ENCODE data around the gene RBBP8.
"Not testable (repeated sequence)": the region's sequence is repeated elsewhere in the genome, so short reads cannot be mapped to it uniquely, and the experiment has no call there.

The RBBP8 gene

DNA sequence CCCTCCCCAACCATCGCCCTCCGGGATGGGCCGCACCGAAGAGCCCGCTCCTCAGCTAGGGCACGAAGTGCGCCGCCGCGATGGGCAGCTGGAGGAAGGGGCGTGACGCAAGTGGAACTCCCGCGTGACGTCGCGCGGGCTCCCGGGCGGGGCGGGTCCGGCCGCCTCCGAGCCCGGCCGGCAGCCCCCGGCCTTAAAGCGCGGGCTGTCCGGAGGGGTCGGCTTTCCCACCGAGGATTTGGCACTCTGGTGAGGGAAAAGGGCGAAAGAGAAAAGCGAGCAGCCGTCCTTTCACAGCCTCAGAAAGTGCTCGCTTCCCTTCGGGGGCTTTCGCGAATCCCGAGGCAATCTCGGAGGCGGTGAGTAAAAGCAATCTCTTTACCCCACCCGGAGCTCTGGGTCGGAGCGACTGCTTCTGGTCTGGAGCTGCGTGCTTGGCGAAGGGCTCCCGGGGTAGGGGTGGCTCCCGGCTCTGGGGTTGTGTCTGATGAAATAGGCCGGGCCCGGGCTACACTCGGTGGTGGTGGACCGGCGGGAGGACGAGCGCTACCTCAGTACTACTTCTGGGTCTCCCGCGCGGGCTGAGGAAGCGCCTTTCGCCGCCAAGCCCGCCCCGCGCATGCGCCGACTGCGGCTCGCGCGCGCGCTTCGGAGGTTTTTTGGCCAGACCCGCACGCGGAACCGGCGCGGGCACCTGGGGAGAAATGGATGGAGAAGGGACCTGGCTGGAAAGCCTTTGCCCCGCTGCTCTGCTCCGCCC is at the start of gene RBBP8:
TSS of gene RBBP8 (plus strand) at position 123 of the 760 bp plus-strand sequence. CDS start 3,524 bp downstream, outside the sequence.
- peak; percentile 82 to 86 for DNase-seq

DNA sequence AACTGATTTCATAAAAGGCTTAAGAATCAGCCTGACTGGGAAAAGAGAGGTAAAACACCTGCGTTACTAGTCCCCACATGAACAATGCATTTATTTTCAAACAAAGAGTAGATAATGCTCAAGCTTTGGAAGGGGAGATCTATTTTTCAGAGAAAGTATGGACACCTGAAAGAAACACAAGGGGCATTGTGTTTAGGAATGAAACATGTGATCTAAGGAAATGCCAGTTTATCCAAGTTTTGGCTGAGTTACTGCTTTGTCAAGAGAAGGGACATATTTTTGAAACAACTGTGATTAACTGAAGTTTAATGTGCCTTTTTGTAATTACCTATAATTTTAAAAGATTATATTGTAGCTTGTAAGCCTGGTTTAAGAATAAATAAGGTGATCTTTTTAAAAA is 49.3 kb upstream of the RBBP8 start:
- DNase-seq = no peak

DNA sequence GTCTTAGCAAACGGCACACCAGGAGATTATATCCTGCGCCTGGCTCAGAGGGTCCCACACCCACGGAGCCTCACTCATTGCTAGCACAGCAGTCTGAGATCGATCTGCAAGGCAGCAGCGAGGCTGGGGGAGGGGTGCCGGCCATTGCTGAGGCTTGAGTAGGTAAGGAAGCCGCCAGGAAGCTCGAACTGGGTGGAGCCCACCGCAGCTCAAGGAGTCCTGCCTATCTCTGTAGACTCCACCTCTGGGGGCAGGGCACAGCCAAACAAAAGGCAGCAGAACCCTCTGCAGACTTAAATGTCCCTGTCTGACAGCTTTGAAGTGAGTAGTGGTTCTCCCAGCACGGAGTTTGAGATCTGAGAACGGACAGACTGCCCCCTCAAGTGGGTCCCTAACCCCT is 47.4 kb upstream of the RBBP8 start:
- not testable (repeated sequence) for DNase-seq

DNA sequence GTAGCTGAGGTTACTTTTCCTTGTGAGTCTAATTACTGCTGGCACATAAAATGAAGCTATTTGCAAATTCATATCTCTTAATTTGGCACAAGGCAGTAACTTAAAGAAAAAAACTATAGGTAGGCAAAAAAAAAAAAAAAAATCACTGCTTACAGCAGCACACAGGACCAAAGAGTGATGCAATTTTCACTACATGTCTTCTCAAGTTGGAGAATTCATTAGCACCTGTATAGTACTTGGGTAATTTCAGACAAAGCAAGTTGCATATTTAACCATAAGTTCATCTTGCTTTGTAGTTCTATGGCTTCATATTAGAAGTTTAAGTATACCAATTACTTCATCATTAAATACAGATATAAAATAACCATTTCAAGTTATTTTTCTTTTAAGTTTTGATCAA is 33.7 kb upstream of the RBBP8 start:
- DNase-seq = no peak

DNA sequence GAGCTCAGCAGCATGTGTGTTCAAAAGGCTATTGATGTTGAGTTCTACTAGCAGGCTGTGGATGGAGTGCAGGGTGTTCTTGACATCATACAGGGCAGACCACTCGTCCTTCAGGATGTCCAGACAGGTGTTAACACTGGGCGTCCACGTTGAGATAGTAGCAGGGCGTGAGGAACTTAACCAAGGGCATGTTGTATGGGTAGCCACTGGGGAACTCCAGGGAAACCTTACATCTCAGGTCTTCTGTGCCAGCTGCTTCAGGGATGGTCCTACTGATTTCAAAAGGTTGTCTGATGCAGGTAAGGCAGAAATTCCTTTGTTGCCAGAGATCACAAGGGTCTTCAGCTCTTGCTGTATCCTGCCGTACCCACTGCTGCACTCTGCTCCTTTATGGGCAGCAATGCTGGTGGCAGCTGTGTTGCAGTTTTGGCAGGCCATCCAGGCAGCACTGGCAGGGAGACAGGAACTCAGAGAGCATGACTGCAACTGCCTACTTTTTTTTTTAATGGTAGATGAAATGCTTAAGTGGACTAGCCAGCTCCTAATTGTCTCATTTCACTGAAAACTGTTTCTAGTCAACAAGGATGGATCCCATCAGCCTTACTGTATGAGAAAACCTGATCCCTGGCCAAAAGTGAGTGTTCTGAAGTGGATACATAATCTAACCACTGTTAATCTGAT is 32.4 kb upstream of the RBBP8 start:
- DNase-seq = no peak

DNA sequence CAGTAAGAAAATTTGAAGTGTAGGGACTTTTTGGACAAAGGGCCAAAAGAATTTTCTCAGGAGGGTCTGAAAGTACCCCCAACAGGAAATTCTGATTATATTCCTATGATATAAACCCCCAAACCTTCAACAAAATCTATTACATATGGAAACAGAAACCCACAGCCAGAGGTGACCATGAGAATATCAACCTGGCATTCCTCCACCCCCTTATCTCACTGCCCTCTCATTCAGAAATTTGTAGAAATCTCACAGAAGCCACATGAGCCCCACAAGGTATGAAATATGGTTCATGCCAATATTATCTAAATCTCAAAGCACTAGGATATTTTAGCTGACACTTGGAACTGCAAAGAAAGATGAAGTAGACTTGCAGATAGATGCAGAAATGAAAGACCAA is 31.0 kb upstream of the RBBP8 start:
- no peak for DNase-seq

DNA sequence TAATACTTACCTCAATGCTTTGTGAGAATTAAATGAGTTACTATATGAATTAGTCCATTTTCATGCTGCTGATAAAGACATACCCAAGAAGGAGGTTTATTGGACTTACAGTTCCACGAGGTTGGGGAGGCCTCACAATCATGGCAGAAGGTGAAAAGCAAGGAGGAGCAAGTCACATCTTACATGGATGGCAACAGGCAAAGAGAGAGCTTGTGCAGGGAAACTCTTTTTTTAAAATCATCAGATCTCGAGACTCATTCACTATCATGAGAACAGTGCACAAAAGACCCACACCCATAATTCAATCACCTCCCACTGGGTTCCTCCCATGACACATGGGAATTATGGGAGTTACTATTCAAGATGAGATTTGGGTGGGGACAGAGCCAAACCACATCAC is 29.9 kb upstream of the RBBP8 start:
- not testable (repeated sequence) for DNase-seq

DNA sequence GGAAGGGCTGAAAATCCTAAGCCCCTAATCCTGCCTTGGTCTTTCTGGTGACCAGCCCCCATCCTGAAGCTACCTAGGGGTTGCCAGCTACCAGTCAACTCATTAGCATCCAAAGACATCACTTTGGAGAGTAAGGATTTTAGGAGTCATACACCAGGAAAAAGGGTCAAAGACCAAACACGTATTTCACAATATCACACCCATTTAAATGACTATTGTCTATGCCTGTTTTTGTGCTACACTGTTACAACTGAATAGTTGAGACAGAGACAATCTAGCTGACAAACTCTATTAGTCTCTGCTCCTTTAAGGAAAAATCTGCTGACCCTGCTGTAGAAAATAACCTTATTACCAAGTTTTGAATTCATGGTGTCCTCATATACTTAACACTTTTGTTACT is 21.0 kb upstream of the RBBP8 start:
- no peak for DNase-seq

DNA sequence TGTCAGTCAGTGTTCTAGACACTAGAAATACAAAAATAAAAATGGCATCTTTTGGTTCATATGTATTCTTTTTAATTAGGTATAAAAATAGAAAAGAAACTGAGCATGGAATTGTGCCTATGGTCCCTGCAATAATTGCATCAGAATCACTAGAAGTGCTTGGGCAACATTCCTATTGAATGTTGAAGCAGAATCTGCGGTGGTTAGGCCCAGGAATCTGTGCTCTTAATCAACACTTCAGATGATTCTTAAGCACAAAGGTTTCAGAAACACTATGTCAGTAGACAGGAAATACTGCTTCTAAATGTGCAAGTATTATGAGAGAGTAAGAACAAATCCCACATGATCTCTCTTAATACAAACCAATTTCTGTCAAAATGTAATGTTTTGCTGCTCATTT is 20.3 kb upstream of the RBBP8 start:
- no peak for DNase-seq

DNA sequence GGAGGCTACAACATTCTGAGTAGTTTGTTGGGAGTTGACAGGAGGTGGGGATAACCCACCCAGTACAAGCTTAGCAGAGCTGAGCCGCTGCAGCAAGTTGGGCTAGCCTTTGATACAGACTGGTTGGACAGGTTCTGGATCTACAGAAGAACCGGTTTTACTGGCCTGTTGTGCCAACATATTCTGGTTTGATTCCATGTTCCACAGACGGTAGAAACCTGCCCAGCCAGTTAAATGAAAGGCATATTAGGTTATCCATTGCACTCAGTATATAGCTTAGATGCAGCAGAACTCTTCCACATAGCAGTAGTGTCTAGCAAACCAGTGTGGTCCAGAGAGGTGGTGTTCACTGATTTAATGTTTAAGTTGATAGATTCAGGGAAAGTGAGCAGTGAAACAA is 19.3 kb upstream of the RBBP8 start:
- no peak for DNase-seq

DNA sequence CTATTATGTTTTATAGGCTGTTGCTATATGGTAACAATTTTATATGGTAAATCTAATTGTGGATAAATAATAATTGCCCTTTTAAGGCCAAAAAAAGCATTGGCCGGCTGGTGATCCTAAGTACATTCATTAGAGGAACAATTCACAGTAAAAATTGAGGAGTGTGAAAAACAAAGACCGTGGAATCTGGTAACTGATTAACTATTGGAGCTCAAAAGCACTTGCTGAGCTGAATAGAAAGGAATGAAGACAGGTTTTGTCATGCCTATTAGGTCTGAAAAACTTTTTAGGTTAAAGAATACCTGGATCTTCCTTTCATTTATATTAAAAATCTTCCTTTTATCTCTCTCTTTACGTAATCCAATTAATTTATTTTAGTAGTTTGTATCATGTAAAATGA is 18.5 kb upstream of the RBBP8 start:
- no peak for DNase-seq

DNA sequence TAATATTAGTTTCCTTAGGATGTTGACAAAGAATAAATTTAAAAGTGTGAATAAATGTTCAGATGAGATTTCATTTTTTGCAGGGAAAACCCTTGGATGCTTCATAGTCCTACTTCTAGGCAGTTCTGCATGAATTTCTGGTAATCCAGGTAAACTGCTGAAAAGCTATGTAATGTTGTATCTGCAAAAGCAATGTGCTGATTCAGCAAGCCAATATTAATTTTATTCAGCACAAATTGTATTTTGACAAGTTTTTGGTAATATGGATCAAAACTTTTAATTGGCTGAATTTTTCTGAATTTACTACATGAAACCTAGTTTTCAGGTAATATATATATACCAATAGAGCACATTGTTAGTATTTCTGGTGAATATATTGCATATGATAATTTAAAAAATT is 17.8 kb upstream of the RBBP8 start:
- no peak for DNase-seq

DNA sequence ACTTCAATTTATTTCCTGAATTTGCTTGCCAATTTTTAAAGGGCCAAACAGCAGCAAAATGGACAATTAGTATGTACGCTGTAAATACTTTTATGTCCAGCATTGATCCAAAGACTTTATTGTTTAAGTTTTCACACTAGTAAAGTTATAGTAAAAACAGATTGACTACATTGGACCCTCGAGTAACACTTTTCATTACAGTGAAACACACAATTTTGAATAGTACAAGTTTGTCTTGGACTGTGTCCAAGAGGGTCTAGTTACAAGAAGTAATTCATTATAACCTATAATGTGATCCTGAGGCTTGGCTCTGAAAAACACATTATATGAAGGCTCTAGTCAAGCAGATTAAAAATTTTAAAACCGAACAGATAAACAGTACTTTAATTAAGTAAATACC is 11.4 kb upstream of the RBBP8 start:
- no peak for DNase-seq

DNA sequence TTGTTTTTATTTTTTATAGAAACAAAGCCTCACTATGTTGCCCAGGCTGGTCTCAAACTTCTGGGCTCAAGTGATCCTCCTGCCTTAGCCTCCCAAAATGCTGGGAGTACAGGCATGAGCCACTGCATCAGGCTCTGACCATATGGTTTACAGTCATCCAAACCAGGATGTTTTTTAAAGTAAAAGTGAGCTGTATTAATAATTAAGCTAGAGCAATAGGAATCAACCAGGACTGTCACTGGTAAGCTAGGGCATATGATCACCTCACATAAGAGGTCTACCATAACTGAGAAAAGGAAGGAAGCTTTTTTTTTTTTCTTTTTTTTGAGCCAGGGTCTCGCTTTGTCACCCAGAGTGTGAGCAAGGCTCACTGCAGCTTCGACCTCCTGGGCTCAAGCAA is 8.5 kb upstream of the RBBP8 start:
- DNase-seq = no peak

DNA sequence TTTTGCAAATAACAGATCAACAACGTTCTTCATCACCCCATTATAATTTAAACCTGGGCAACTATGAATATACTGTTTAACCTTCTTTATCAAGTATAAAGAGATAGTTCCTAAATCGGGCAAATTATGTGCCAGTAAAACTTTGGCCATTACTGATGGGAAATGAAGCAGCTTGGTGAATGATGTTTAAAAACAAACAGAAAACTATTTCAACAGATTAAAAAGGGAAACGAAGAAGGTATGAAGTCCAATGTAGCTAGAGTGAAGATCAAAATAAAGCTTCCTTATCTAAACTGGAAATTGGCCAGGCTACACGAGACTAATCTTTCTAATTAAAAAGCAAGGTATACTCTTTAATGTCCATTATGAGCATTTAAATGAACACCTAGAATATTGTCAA is 6.7 kb upstream of the RBBP8 start:
- DNase-seq = no peak

DNA sequence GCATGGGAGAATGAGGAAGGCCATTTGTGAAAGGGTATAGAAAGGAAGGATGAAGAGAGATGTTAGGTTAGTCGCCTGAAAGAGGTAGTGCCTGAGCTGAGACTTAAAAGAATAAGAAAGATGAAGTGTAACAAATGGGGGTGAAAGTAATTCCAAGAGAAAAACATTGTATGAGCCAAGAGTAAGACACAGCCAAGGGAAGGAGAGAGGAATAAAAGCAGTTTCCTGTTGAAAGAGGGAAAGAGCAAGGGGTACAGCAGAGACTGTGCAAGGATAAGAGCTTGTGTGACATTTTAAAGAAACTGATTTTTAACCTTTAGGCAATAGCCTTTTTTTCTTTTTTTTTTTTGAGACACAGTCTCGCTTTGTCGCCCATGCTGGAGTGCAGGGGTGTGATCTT is 4.8 kb upstream of the RBBP8 start:
- DNase-seq = no peak

DNA sequence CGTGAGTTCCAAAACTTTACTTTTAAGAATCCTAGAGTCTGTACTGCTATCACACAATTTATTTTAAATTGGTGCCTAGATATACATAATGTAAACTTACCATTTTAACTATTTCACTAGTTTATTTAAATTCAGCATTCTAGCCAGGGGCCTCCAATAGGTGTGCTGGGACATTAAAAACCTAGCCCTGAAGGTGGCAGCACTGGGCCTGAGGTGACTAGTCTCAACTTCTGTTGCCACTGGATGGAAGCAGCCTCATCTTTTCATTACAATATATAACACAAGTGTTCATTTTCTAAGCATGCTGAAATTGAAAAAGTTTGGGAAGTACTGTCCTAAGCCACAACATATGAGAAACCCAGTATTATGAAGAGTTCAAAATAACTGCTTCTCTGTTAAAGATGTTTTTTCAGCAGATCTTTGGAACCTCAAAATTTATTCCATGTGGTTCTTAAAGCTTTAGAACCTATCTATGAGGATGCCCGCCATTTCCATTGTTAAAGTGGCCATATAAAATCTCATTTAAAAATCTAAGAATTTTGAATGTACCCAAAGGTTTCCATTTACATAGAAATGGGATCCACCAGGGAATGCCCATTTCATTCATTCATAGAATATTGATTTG is 2.9 kb upstream of the RBBP8 start:
- peak; percentile 86 to 90 for DNase-seq

DNA sequence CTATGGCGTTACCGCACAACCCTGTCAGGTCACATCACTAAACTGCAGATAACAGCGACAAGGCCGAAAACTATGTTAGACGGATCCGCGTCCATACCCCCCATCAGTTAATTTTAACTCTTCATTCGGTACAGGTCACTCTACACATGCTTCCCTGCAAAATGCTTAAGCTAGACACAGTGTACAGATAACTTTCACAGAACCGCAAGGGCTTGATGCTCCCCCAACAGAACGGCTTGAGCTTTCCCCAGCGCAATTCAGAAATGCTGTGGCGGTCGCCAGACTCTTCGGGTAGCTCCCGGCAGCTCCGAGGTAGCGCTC is 283 bp upstream of the RBBP8 start:
- DNase-seq = no peak

DNA sequence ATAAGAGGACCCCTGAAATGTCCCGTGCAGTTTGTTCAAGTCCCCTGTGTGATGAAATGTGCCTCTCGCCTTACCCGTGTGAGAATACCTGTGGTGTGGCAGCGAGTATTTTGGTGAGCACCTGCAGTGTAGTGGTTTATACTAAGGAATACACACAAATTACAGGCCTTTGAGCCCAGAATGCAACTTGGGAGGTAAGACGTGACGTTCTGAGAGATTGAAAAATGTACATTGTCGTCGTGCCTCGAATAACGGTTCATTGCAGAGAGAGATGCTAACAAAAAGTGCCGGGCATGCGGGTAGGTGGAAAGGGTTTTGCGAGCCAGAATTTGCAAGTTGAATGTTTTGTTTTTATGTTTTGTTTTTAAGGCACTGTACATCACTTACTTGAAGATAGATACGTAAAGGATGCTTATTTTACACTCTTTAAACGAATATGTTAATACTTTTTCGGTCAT is 867 bp downstream of the RBBP8 start:
- DNase-seq = no peak

DNA sequence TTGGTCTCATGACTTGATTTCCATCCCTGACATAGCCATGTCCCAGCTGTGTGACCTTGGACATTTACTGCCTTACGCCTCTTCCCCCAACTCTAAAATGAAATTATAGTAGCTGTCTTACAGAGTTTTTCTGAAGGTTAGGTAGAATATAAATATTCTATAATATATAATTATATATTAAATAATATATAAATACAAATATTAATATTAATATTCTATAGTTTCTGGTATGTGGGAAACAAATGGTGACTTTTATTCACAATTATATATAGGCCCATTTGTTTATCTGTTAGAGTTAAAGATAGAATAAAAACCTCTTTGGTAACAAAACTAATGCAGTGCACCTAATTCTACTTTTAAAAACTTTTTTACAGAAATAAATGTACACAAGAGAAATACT is 1.7 kb downstream of the RBBP8 start:
- no peak for DNase-seq

DNA sequence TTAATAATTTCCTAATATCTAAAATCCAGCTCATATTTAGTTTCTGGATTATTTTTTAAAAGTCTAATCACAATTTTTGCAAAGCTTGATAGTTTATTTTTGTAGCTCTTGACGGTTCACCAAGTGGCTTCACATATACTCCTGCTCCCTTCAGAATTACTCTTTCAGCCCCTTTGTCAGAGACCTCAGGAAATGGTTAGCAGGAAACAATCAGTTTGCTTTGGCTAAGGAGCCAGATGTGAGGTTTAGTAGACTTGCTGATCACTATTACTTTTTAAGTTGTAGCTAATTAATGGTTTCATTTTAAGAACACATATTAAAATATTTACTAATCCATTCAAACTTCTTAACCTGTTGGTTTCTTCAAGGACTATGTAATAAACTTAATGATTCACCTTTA is 2.3 kb downstream of the RBBP8 start:
- no peak for DNase-seq

DNA sequence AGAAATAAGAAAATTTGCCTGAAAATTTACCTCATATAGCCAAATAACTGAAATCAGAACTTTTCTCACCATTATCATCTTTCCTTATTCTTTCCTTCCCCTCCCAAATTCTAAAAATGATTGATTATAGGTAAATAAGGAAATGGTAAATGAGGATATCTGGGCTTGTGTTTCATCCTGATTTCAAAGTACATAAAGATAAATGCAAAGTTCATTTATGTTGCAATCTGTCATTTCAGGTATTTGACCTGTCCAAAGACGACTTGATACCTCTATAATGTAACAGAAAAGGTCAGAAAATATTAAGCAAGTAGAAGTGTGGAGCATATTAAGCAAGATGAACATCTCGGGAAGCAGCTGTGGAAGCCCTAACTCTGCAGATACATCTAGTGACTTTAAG is 3.4 kb downstream of the RBBP8 start:
- DNase-seq = no peak

DNA sequence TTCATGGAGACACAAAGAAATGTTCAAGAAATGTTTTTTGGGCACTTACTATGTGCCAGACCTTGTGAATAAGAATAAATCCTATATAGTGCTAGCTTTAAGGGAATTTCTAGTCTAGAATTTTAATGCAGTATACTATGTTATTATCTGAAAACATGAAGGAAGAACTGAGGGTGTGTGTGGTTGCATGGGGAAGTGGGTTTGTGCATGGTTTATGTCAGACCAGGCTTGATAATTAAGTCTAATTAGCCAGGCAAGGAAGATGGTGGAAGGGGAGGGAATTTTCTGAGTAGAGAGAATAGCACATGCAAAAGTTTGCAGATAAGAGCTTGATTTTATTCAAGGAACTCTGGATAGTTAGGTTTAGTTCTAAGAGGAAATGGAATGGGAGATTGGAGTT is 6.5 kb downstream of the RBBP8 start:
- DNase-seq = no peak

DNA sequence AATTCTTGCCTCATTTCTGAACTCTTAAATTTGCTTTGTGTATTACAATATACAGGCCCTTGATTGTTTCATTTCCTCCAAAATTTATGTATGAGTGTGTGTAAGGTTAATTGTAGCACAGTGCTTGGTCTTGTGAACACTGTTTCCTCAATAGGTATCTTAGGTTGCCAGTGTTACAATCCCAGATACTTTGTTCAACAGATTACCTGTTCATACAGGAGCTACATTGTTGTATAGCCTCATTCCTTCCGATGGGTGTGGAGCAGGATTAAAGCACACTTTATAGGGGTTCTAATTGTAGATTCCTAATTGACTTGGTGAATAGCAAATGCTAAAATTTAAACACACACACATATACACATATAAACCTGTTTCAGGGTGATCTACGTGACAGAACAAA is 10.7 kb downstream of the RBBP8 start:
- no peak for DNase-seq
